Glomerular visceral epithelial cell (primary cell): ENCODE results near the gene NIPSNAP2.
A peak's percentile ranks its signal among the peaks of the same experiment; 100 is the strongest.

Experiments
- DNase-seq: peaks from one replicate; pipeline ENCODE4 v3.0.0-alpha.2; 2016; ENCODE audit errors: extremely low spot score

NIPSNAP2 gene

DNA sequence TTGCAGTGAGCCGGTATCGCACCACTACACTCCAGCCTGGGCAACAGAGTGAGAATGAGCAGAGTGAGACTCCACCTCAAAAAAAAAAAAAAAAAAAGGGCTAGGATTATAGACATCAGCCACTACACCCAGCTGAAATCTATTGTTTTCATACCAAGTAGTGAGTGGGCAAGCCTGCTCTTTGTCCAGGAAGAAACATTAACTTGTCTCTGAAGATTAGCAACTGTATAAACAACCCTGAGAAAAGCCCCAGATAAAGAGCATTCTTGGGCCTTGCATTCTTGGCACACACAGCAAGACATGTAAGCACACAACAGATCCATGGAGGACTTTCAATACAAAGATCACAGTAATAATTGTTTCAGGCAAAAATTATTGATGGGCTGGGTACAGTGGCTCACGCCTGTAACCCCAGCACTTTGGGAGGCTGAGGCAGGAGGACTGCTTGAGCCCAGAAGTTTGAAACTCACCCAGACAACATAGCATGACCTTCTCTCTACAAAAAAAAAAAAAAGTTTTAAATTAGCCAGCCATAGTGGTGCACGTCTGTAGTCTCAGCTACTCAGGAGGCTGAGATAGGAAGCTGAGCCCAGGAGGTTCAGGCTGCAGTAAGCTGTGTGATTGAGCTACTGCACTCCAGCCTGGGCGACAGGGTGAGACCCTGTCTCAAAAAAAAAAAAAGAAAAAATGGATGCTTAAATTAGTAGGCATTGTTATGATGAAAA, 82.5 kb downstream of the NIPSNAP2 start:
- DNase-seq: peak; percentile 61

DNA sequence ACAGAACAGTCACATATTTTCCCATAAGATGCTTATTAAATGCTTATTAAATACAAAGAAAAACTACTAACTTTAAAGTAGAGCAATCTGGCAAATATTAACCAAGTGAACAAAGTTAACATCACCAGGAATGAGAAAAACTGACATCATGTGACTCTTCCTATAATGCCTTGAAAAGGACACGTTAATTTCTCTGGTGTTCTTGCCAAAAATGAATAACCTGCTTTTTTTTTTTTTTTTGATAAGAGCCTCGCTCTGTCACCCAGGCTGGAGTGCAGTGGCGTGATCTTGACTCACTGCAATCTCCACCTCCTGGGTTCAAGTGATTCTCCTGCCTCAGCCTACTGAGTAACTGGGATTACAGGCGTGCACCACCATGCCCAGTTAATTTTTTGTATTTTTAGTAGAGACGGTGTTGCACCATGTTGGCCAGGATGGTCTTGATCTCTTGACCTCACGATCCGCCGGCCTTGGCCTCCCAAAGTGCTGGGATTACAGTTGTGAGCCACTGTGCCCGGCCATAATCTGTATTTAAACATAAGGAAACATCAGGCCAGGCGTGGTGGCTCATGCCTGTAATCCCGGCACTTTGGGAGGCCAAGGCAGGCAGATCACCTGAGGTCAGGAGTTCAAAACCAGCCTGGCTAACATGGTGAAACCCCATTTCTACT, 83.2 kb downstream of the NIPSNAP2 start:
- DNase-seq: peak; percentile 43

DNA sequence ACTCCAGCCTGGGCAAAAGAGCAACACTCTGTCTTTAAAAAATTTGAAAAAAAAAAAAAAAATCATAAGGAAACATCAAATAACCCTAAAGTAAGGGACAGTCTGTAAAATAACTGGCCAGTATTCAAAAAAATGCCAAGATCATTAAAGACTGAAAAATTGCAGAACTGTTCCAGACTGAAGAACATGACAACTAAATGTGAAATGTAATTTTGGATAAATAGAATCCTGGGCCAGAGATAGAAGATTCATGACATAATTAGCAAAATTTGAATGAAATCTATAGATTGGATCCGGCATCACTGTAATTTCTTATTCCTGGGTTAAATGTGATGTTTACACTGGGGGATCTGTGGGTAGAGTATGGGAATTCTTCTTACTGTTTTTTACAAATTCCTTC, 83.9 kb downstream of the NIPSNAP2 start:
- no peak for DNase-seq

DNA sequence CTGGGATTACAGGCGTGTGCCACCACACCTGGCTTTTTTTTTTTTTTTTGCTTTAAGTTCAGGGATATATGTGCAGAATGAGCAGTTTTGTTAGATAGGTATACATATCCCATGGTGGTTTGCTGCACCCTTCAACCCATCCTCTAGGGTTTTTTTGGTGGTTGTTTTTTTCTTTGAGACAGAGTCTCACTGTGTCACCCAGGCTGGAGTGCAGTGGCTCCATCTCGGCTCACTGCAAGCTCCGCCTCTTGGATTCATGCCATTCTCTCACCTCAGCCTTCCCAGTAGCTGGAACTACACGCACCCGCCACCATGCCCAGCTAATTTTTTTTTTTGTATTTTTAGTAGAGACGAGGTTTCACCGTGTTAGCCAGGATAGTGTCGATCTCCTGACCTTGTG, 84.4 kb downstream of the NIPSNAP2 start:
- peak; percentile 38 for DNase-seq
